ENCODE results near the gene GPRIN3.

- TF ChIP-seq POLR2AphosphoS5 (IDR thresholded peaks at IDR 0.05; ENCODE audit: borderline replicate concordance, low read depth, low read length) (no peak), EZH2 (IDR thresholded peaks at IDR 0.05) (no peak)
Observed at GRCh38 chr4:89203902-89204301, 103.7 kb downstream of the GPRIN3 start.

Measured in SK-N-MC (cell line).